H7 (cell line): Measurements from ENCODE around the gene FAM174C. TPM values are rescaled to one million over a fixed set of nuclear protein-coding genes. Genes with fewer than 3 reads are reported as not detected.

Experiments used
- DNase-seq: peaks from one replicate; pipeline ENCODE4 v3.0.0; 2012
- H3K27me3 ChIP-seq: 2 replicates; pipeline ENCODE4 v1.6.0; 2011; ENCODE audit warnings: mild to moderate bottlenecking, low read length; ENCODE audit not compliant: control insufficient read depth, insufficient read depth
- H3K36me3 ChIP-seq: replicated peaks from 2 replicates; pipeline ENCODE4 v1.5.1; 2011; ENCODE audit warnings: low read length; ENCODE audit not compliant: control insufficient read depth, insufficient read depth
- H3K4me3 ChIP-seq: 2 replicates; pipeline ENCODE4 v1.5.1; 2011; ENCODE audit warnings: low read depth, mild to moderate bottlenecking, control low read depth, low read length, moderate library complexity; ENCODE audit not compliant: insufficient read depth
- total RNA-seq: library from RNA; depleted of rRNA; stranded (reverse); fragments of >200 nt; shearing (Covaris generic); gene quantifications from 2 replicates; pipeline ENCODE4 v1.2.3, GENCODE V29; 2014

Gene FAM174C
- total RNA-seq, 1 experiment from 2014 or later = 83.1 TPM

GRCh38 chr19:1276628-1277022 lies 1.3 kb downstream of the FAM174C start:
- Histone ChIP-seq H3K36me3 (peaks cover 24% of the 10 kb centered on the region), H3K27me3 (no peaks in the 10 kb centered on the region), H3K4me3 (peak overlapping the region; percentile 82; the same call in 1 of the 2 replicates)
- DNase-seq = no peak

DNA sequence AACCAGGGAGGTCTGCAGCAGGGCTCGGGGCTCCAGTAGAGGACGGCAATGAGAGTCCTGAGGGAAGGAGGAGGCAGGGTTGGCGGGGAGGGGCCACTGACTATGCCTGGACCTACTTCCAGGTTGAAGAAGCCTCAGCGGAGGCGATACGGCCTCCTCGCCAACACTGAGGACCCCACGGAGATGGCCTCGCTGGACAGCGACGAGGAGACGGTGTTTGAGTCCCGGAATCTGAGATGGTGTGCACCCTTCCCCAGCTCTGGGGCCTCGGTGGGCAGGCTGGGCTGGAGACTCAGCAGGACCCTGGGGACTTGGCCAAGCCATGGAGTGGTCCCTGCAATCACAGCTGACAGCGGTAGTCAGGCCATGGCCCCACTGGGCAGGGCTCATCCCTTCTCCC lies 1.7 kb downstream of the FAM174C start:
- Histone ChIP-seq H3K36me3 (peaks cover 19% of the 10 kb centered on the region), H3K27me3 (no peaks in the 10 kb centered on the region), H3K4me3 (no peak overlapping the region)
- DNase-seq = no peak

GRCh38 chr19:1278074-1278473 lies 2.7 kb downstream of the FAM174C start:
- Histone ChIP-seq H3K36me3 (peaks cover 12% of the 10 kb centered on the region), H3K27me3 (no peaks in the 10 kb centered on the region), H3K4me3 (no peak overlapping the region)
- no peak for DNase-seq

GRCh38 chr19:1278713-1279660 lies 3.7 kb downstream of the FAM174C start:
- H3K36me3 ChIP-seq = peaks cover 4% of the 10 kb centered on the region
- H3K27me3 ChIP-seq = no peaks in the 10 kb centered on the region
- H3K4me3 ChIP-seq = no peak overlapping the region
- no peak for DNase-seq

- H3K4me3 ChIP-seq = no peak overlapping the region
- 0 out of 2 replicates have a peak, but pooled peaks cover 1% of the 10 kb centered on the region for H3K36me3 ChIP-seq
- H3K27me3 ChIP-seq = peaks cover 5% of the 10 kb centered on the region; the same call in 1 of the 2 replicates
- DNase-seq = peak; percentile 95
These were observed 4.5 kb downstream of the FAM174C start for GRCh38 chr19:1279782-1280341.

DNA sequence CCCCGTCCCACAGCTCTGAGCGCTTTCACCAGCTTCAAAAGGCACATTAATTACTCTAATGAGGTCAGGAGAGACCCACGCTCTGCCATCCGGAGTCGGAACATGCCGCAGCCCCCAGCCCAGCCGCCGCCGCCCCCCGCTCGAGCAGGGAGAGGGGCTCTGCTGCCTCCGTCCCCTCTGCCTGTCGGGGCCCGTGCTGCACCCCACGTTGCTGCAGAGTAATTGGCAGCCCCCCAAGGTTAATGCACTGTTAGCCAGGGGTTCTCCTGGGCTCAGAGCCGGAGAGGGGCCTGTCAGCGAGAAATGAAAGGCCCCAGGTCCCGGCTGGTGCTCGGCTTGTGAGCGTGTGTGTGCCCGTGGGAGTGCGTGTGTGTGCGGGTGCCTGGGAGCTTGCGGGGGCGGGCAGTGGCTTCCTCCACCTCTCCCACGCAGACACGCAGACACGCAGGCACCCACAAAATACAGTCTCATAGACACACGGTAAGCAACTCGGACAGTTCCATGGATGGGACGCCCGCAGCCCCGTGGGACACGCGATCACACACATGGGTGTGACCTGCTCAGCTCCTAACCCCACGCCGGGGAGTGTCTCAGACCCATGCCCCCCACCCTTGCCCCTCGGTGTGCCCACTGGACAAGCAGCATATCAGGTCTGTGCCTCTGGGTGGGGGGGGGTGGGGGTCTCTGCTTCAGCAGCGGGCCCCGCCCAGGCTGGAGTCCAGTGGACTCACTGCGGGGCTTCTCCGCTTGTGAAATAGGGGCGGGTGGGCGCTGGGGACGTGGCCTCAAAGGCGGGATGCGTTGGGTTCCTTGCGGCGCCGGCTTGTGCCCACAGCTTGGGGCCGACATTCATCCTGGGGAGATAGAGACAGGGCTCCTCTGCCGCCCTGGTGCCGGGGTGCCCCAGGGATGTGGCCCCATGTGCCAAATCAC lies 5.6 kb downstream of the FAM174C start:
- Histone ChIP-seq H3K27me3 (peaks cover 9% of the 10 kb centered on the region), H3K36me3 (0 out of 2 replicates have a peak, but pooled peaks cover 1% of the 10 kb centered on the region), H3K4me3 (no peak overlapping the region)
- no peak for DNase-seq

DNA sequence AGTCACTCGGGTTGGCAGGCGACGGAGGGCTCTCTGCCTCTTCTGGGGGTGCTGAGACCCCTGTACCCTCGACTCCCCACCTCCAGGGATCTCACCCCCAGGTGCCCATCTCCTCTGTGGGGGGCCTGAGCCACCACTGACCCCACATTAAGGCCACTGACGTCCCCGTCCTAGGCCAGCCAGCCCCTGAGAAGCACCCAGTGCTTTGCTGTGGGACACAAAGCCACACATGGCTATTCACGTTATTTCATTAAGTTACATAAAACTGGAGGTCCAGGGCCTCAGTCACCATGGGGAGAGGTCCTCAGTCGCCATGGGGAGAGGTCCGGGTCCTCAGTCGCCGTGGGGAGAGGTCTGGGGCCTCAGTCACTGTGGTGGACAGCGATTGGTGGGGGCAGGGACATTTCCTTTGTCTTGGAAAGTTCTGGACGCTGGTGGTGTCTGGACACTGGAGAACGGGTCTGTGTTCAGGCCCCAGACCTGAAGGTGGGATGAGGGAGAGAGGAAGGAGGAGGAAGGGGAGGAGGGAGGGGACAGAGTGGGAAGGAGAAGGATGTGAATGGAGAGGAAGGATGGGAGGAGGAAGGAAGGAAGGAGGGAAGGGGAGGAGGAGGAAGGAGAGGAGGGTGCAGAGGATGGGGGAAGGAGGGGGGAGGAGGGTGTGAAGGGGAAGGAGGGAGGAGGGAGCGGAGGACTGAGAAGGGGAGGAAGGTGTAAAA lies 6.4 kb downstream of the FAM174C start:
- no peak for DNase-seq
- H3K27me3 ChIP-seq = peaks cover 12% of the 10 kb centered on the region
- H3K36me3 ChIP-seq = 0 out of 2 replicates have a peak, but pooled peaks cover 1% of the 10 kb centered on the region
- H3K4me3 ChIP-seq = no peak overlapping the region

GRCh38 chr19:1282588-1283206 lies 7.4 kb downstream of the FAM174C start:
- Histone ChIP-seq H3K27me3 (peaks cover 13% of the 10 kb centered on the region), H3K36me3 (0 out of 2 replicates have a peak, but pooled peaks cover 1% of the 10 kb centered on the region), H3K4me3 (no peak overlapping the region)
- DNase-seq = no peak

- Histone ChIP-seq H3K36me3 (0 out of 2 replicates have a peak, but pooled peaks cover 1% of the 10 kb centered on the region), H3K27me3 (peaks cover 13% of the 10 kb centered on the region), H3K4me3 (no peak overlapping the region)
- DNase-seq = no peak
These were observed 8.0 kb downstream of the FAM174C start for GRCh38 chr19:1283207-1283916.

- no peak for DNase-seq
- Histone ChIP-seq H3K27me3 (peaks cover 13% of the 10 kb centered on the region), H3K36me3 (0 out of 2 replicates have a peak, but pooled peaks cover 1% of the 10 kb centered on the region), H3K4me3 (no peak overlapping the region)
These were observed 8.6 kb downstream of the FAM174C start for GRCh38 chr19:1283917-1284292.

DNA sequence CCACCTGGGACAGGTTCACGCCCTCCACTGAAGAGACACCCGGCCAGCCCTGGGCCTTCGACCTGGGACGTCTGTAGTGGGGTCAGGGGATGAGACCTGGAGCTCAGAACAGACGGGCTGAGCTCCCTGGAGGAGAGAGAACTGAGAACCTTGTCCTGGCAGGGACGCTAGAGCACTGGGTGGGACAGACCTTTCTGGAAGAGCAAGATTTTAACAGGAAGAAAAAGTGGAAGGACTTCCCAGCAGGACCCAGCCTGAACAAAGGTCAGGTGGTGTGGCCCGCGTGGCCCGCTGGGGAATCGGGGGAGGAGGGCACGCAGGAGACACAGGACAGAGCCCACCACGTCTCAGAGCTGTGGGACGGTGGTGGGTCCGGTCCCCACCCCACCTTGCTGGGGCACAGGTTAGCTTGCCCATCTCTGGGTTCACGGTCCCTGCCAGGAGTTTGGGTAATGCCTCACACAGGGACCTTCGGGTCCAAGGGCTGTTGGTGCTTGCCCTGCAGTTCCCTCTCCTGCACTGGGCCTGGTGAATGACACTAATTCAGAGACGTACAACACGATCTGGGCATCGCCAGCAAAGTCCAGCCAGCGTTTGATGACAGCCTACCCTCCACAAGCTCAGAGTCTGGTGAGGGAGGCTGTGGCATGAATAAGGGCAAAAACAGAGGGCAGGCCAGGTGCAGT lies 9.1 kb downstream of the FAM174C start:
- H3K36me3 ChIP-seq = no peaks in the 10 kb centered on the region
- peaks cover 13% of the 10 kb centered on the region for H3K27me3 ChIP-seq
- DNase-seq = no peak
- H3K4me3 ChIP-seq = no peak overlapping the region

DNA sequence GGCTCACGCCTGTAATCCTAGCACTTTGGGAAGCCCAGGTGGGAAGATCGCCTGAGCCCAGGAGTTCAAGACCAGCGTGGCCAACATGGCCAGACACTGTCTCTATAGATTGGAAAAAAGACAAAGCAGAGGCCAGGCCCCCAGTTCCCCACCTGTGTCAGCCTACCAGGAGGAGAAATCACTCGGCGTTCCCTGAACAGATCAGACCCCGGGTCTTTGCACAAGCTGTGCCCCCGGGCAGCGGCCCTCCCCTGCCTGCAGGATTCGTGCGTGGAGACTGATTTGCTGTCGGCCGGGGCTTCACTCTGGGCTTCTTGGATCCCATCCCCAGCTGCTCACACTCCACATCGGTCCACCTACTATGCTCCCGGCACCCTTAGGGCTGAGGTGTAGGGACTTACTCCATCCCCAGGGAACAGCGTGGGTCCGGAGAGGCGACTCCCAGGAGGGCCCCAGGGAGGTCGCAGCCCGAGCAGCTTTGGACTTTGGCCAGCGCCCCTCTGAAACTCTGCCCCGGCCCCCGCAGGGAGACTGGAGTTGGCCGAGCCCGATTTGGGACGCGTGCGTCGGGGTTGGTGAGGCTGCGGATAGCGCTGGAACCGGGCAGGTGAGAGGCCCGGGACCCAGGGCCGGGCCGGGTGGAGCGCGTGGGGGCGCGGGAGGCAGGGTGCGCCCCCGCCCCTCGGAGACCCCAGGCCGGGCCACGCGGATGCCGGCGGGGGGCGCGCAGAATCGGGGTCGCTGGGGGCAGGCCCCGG lies 9.8 kb downstream of the FAM174C start:
- DNase-seq = peak; percentile 90
- Histone ChIP-seq H3K36me3 (no peaks in the 10 kb centered on the region), H3K4me3 (peak overlapping the region; percentile 36), H3K27me3 (peaks cover 13% of the 10 kb centered on the region)
